GM23338 (cell line): Measurements from ENCODE around the gene TLR9. TPM values are rescaled to one million over a fixed set of nuclear protein-coding genes. Genes with fewer than 3 reads are reported as not detected.

Source experiments
- ATAC-seq: fragments of 200-7000 bp; cut with Tn5 transposase; 3 replicates; pipeline ENCODE4 v1.9.1; 2020
- DNase-seq: peaks from one replicate; pipeline ENCODE4 v3.0.0-alpha.2; 2015; ENCODE audit warnings: low spot score
- H2AFZ ChIP-seq: fragments of 200-600 bp; sonication (generic); 2 replicates; pipeline ENCODE4 v1.8.0; 2016; ENCODE audit warnings: antibody characterized with exemption, mild to moderate bottlenecking, moderate library complexity
- H3F3A ChIP-seq: fragments of 200-600 bp; sonication (generic); replicated peaks from 2 replicates; pipeline ENCODE4 v1.8.0; 2017; ENCODE audit warnings: antibody characterized with exemption, mixed run types, low read depth
- H3K27ac ChIP-seq: fragments of 200-600 bp; sonication (generic); 2 replicates; pipeline ENCODE4 v1.6.1; 2016; ENCODE audit warnings: low read depth
- H3K27me3 ChIP-seq: fragments of 200-600 bp; sonication (generic); 2 replicates; pipeline ENCODE4 v1.8.0; 2016; ENCODE audit warnings: mild to moderate bottlenecking, mixed run types, moderate library complexity; ENCODE audit not compliant: insufficient read depth
- H3K36me3 ChIP-seq: fragments of 200-600 bp; sonication (generic); 2 replicates; pipeline ENCODE4 v1.8.0; 2016; ENCODE audit warnings: mild to moderate bottlenecking; ENCODE audit not compliant: insufficient read depth
- H3K4me1 ChIP-seq: fragments of 200-600 bp; sonication (generic); 2 replicates; pipeline ENCODE4 v1.8.0; 2016; ENCODE audit warnings: mild to moderate bottlenecking, moderate library complexity; ENCODE audit not compliant: insufficient read depth
- H3K4me2 ChIP-seq: fragments of 200-600 bp; sonication (generic); 2 replicates; pipeline ENCODE4 v1.7.1; 2017; ENCODE audit warnings: mixed run types
- H3K4me3 ChIP-seq: fragments of 200-600 bp; sonication (generic); 2 replicates; pipeline ENCODE4 v1.6.1; 2016; ENCODE audit warnings: mixed run types
- H3K79me2 ChIP-seq: fragments of 200-600 bp; sonication (generic); replicated peaks from 2 replicates; pipeline ENCODE4 v1.8.0; 2017; ENCODE audit warnings: mild to moderate bottlenecking; ENCODE audit not compliant: insufficient read depth
- H3K9me2 ChIP-seq: fragments of 200-600 bp; sonication (generic); 2 replicates; pipeline ENCODE4 v1.8.0; 2017; ENCODE audit not compliant: insufficient read depth
- H4K20me1 ChIP-seq: fragments of 200-600 bp; sonication (generic); replicated peaks from 2 replicates; pipeline ENCODE4 v1.8.0; 2017; ENCODE audit warnings: mild to moderate bottlenecking; ENCODE audit not compliant: insufficient read depth
- H3K27ac Mint-ChIP-seq: 2 replicates; pipeline ENCODE4 v1.8.0; 2020; ENCODE audit warnings: inconsistent platforms, mild to moderate bottlenecking, moderate library complexity, mixed read lengths
- H3K27me3 Mint-ChIP-seq: 3 replicates; pipeline ENCODE4 v1.8.0; 2022; ENCODE audit warnings: low read depth, mild to moderate bottlenecking, moderate library complexity, mixed read lengths, inconsistent platforms; ENCODE audit not compliant: insufficient read depth, poor library complexity
- H3K36me3 Mint-ChIP-seq: 3 replicates; pipeline ENCODE4 v1.8.0; 2021; ENCODE audit warnings: low read depth, mild to moderate bottlenecking, inconsistent platforms, moderate library complexity, mixed read lengths
- H3K4me1 Mint-ChIP-seq: 3 replicates; pipeline ENCODE4 v1.8.0; 2020; ENCODE audit warnings: mild to moderate bottlenecking, inconsistent platforms, mixed read lengths
- H3K4me3 Mint-ChIP-seq: 3 replicates; pipeline ENCODE4 v1.8.0; 2021; ENCODE audit warnings: moderate library complexity, mild to moderate bottlenecking, inconsistent platforms, mixed read lengths
- H3K9me3 Mint-ChIP-seq: 3 replicates; pipeline ENCODE4 v1.8.0; 2020; ENCODE audit warnings: moderate library complexity, mild to moderate bottlenecking, inconsistent platforms, mixed read lengths
- CREB1 ChIP-seq: fragments of 250-450 bp; sonication (Bioruptor Pico); IDR thresholded peaks from 2 replicates; pipeline ENCODE4 v1.5.0; 2020; ENCODE audit warnings: low read depth, mild to moderate bottlenecking, moderate library complexity
- EZH2 ChIP-seq: fragments of 200-600 bp; sonication (generic); IDR thresholded peaks from one replicate; pipeline ENCODE4 v1.8.0; 2017; ENCODE audit warnings: antibody characterized with exemption, mild to moderate bottlenecking, low read depth; ENCODE audit not compliant: unreplicated experiment
- JUNB ChIP-seq: IDR thresholded peaks from one replicate; pipeline ENCODE4 v1.6.1; 2016; ENCODE audit warnings: antibody characterized with exemption; ENCODE audit not compliant: unreplicated experiment
- NANOG ChIP-seq: IDR thresholded peaks from 2 replicates; pipeline ENCODE4 v1.6.1; 2016; ENCODE audit warnings: antibody characterized with exemption, borderline replicate concordance
- ZNF114 ChIP-seq: fragments of 250-450 bp; sonication (Bioruptor Pico); IDR thresholded peaks from 2 replicates; pipeline ENCODE4 v1.5.0; 2020; ENCODE audit warnings: mild to moderate bottlenecking, moderate library complexity
- polyA plus RNA-seq: library from polyadenylated mRNA; unstranded; fragments of >200 nt; fragmentation: Nextera tagmentation; extraction: Ambion mirVana; gene quantifications from 2 replicates; pipeline ENCODE4 v1.2.1, GENCODE V29; 2016
- total RNA-seq: library from RNA; depleted of rRNA; stranded (reverse); fragments of >200 nt; shearing (Covaris generic); gene quantifications from 2 replicates; pipeline ENCODE4 v1.2.3, GENCODE V29; 2014
- TF ChIP-seq, protein P1 (sequence below), 2 experiments: fragments of 200-600 bp in 1 of 2; sonication (generic) in 1 of 2; conservative IDR thresholded peaks; 2 replicates each; pipeline versions ENCODE4 v1.5.1 to v1.6.1; 2016 to 2017; ENCODE audit warnings: antibody characterized with exemption in 2 of 2, low read depth in 2 of 2, mild to moderate bottlenecking in 2 of 2, moderate library complexity in 1 of 2
- TF ChIP-seq, protein P2 (sequence below): IDR thresholded peaks from one replicate; pipeline ENCODE4 v1.6.1; 2018; ENCODE audit warnings: antibody characterized with exemption; ENCODE audit not compliant: unreplicated experiment
- TF ChIP-seq, protein P3 (sequence below): IDR thresholded peaks from 2 replicates; pipeline ENCODE4 v1.6.1; 2016; ENCODE audit warnings: antibody characterized with exemption

The TLR9 gene
- total and polyA plus RNA-seq, 2 experiments from 2014 or later, result not detected

DNA sequence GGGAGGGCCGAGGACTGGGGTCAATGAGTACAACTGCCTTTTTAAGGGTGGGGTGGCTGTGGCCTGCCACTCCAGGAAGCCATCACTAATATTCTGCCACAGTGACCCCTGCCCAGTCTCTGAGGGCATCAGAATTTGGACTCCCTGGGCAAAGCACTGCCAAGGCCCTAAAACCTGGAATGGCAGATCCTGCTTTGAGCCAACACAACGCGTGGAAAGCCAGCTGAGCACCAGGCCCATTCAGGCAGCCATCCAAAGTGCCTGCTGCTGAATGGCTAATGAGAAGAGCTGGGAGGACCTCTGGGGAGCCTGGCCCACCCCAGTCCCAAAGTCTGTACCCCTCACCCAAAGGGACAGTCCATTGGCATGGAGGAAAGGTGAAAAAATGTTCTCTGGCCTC is 8.5 kb upstream of the TLR9 start (continued):
- TF ChIP-seq, protein P1, sequence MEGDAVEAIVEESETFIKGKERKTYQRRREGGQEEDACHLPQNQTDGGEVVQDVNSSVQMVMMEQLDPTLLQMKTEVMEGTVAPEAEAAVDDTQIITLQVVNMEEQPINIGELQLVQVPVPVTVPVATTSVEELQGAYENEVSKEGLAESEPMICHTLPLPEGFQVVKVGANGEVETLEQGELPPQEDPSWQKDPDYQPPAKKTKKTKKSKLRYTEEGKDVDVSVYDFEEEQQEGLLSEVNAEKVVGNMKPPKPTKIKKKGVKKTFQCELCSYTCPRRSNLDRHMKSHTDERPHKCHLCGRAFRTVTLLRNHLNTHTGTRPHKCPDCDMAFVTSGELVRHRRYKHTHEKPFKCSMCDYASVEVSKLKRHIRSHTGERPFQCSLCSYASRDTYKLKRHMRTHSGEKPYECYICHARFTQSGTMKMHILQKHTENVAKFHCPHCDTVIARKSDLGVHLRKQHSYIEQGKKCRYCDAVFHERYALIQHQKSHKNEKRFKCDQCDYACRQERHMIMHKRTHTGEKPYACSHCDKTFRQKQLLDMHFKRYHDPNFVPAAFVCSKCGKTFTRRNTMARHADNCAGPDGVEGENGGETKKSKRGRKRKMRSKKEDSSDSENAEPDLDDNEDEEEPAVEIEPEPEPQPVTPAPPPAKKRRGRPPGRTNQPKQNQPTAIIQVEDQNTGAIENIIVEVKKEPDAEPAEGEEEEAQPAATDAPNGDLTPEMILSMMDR (conservative IDR thresholded peaks at IDR 0.05; ENCODE audit: low read depth in 2 of 2), result no peak

DNA sequence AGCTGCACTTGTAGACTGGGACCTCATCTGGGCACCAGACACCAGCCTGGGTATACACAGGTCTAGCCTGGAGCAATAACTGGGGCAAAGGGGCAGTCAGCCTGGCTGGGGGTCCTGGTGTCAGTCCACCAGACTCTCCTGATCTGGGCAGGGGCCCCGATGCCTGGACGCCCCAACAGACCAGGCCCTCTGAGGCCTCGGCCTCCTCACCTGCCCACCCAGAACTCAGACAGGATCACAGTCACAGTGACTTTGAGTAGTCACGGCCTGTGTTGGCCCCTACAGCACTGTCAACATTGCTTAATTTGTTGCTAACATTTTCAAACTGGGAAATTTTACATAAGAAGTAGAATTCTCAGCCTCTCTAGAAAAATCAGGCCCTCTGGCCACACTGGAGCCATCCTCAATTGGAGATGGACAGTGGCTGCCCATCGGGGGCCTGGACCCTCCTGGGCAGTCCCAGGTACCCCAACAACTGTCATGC is 7.7 kb upstream of the TLR9 start:
- 0 out of 2 replicates have a peak, but pooled peaks cover 5% of the 10 kb centered on the region for H4K20me1 ChIP-seq
- no peak overlapping the region for H3K27ac ChIP-seq
- no peak overlapping the region for H3K27ac Mint-ChIP-seq
- ATAC-seq (no peak), DNase-seq (no peak)
- H3K4me1 Mint-ChIP-seq, result peaks cover 31% of the 10 kb centered on the region
- H3K79me2 ChIP-seq, result peaks cover 16% of the 10 kb centered on the region
- peaks cover 3% of the 10 kb centered on the region; the same call in 1 of the 2 replicates for H3K36me3 ChIP-seq
- TF ChIP-seq, protein P2, sequence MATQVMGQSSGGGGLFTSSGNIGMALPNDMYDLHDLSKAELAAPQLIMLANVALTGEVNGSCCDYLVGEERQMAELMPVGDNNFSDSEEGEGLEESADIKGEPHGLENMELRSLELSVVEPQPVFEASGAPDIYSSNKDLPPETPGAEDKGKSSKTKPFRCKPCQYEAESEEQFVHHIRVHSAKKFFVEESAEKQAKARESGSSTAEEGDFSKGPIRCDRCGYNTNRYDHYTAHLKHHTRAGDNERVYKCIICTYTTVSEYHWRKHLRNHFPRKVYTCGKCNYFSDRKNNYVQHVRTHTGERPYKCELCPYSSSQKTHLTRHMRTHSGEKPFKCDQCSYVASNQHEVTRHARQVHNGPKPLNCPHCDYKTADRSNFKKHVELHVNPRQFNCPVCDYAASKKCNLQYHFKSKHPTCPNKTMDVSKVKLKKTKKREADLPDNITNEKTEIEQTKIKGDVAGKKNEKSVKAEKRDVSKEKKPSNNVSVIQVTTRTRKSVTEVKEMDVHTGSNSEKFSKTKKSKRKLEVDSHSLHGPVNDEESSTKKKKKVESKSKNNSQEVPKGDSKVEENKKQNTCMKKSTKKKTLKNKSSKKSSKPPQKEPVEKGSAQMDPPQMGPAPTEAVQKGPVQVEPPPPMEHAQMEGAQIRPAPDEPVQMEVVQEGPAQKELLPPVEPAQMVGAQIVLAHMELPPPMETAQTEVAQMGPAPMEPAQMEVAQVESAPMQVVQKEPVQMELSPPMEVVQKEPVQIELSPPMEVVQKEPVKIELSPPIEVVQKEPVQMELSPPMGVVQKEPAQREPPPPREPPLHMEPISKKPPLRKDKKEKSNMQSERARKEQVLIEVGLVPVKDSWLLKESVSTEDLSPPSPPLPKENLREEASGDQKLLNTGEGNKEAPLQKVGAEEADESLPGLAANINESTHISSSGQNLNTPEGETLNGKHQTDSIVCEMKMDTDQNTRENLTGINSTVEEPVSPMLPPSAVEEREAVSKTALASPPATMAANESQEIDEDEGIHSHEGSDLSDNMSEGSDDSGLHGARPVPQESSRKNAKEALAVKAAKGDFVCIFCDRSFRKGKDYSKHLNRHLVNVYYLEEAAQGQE, result no peak
- no peak for TF ChIP-seq CREB1 (CRISPR knock-in tag)
- H3K4me3 ChIP-seq, result no peak overlapping the region
- H3K9me3 Mint-ChIP-seq, result no peaks in the 10 kb centered on the region
- peaks cover 24% of the 10 kb centered on the region for H3K36me3 Mint-ChIP-seq
- H3F3A ChIP-seq, result 0 out of 2 replicates have a peak, but pooled peaks cover 10% of the 10 kb centered on the region
- no peak overlapping the region for H3K4me3 Mint-ChIP-seq
- no peaks in the 10 kb centered on the region for H3K9me2 ChIP-seq
- no peak overlapping the region for H3K4me2 ChIP-seq
- H2AFZ ChIP-seq, result no peak overlapping the region
- H3K27me3 Mint-ChIP-seq, result peaks cover 8% of the 10 kb centered on the region
- H3K27me3 ChIP-seq, result no peaks in the 10 kb centered on the region
- peaks cover 20% of the 10 kb centered on the region for H3K4me1 ChIP-seq

DNA sequence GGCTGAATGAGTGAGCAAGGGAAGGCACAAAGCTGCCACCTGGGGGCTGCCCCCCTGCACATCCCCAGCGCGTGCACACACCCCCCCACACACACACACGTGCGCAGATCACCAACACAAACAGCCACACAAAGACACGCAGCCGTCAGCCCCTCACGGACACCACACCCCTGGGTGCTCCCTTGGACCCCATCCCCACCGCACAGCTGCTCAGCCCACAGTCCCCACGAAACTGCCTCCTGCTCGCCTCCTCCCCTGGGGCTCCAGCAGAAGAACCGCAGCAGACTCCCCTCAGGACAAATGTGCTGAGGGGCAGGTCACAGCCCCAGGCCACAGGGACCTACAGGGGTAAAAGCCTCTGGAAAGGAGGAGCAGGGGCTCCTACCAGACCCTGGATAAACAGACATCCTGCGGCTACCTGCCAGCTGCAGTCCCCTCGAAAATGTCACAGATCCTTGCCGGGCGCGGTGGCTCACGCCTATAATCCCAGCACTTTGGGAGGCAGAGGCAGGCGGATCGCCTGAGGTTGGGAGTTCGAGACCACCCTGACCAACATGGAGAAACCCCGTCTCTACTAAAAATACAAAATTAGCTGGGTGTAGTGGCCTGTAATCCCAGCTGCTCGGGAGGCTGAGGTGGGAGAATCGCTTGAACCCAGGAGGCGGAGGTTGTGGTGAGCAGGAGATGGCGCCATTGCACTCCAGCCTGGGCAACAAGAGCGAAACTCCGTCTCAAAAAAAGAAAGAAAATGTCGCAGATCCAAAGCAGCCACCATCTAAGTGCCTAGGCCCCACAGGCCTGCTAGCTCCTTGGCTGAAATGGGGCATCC is 7.0 kb upstream of the TLR9 start:
- Histone ChIP-seq H3K4me1 (peaks cover 14% of the 10 kb centered on the region), H3K27me3 (no peaks in the 10 kb centered on the region), H3K36me3 (peaks cover 3% of the 10 kb centered on the region; the same call in 1 of the 2 replicates), H3F3A (0 out of 2 replicates have a peak, but pooled peaks cover 8% of the 10 kb centered on the region), H2AFZ (no peak overlapping the region), H3K9me2 (no peaks in the 10 kb centered on the region), H3K27ac (no peak overlapping the region), H3K4me2 (no peak overlapping the region), H3K79me2 (peaks cover 16% of the 10 kb centered on the region), H3K4me3 (no peak overlapping the region), H4K20me1 (0 out of 2 replicates have a peak, but pooled peaks cover 5% of the 10 kb centered on the region)
- DNase-seq (no peak), ATAC-seq (no peak)
- Mint-ChIP-seq H3K4me1 (peaks cover 26% of the 10 kb centered on the region), H3K9me3 (no peaks in the 10 kb centered on the region), H3K27me3 (peaks cover 8% of the 10 kb centered on the region), H3K4me3 (no peak overlapping the region), H3K27ac (no peak overlapping the region), H3K36me3 (peaks cover 24% of the 10 kb centered on the region)
- TF ChIP-seq, protein P1 (conservative IDR thresholded peaks at IDR 0.05; ENCODE audit: low read depth in 2 of 2), result peak; percentile 53 to 70
- TF ChIP-seq EZH2 (no peak), JUNB (no peak), ZNF114 (no peak), CREB1 (CRISPR knock-in tag) (no peak), NANOG (no peak)
- TF ChIP-seq, protein P3, sequence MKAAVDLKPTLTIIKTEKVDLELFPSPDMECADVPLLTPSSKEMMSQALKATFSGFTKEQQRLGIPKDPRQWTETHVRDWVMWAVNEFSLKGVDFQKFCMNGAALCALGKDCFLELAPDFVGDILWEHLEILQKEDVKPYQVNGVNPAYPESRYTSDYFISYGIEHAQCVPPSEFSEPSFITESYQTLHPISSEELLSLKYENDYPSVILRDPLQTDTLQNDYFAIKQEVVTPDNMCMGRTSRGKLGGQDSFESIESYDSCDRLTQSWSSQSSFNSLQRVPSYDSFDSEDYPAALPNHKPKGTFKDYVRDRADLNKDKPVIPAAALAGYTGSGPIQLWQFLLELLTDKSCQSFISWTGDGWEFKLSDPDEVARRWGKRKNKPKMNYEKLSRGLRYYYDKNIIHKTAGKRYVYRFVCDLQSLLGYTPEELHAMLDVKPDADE, result no peak
